Measurements from ENCODE around the gene HIRA. TPM values are rescaled to one million over a fixed set of nuclear protein-coding genes. Genes with fewer than 3 reads are reported as not detected.

The HIRA gene
- total and polyA plus RNA-seq, 2 experiments from 2014 or later, result 9.4 to 58.3 TPM

GRCh38 chr22:19407649-19408606, 23.6 kb downstream of the HIRA start:
- H3K36me3 ChIP-seq (ENCODE audit: insufficient read depth), result peaks cover 22% of the 10 kb centered on the region; the same call in 1 of the 2 replicates
- Mint-ChIP-seq H3K9me3 (no peaks in the 10 kb centered on the region), H3K4me1 (peaks cover 5% of the 10 kb centered on the region), H3K27ac (no peak overlapping the region), H3K36me3 (ENCODE audit: low read depth) (peaks cover 54% of the 10 kb centered on the region), H3K27me3 (ENCODE audit: insufficient read depth, low read depth, poor library complexity) (peaks cover 8% of the 10 kb centered on the region), H3K4me3 (no peak overlapping the region)
- no peaks in the 10 kb centered on the region for H3F3A ChIP-seq (replicated peaks; ENCODE audit: low read depth)
- no peak overlapping the region for H3K4me3 ChIP-seq
- no peaks in the 10 kb centered on the region for H3K9me2 ChIP-seq (ENCODE audit: insufficient read depth)
- DNase-seq (ENCODE audit: low spot score), result no peak
- H4K20me1 ChIP-seq (replicated peaks; ENCODE audit: insufficient read depth), result peaks cover 28% of the 10 kb centered on the region
- no peak for ATAC-seq
- H3K4me2 ChIP-seq, result no peak overlapping the region
- H3K27me3 ChIP-seq (ENCODE audit: insufficient read depth), result no peaks in the 10 kb centered on the region
- TF ChIP-seq CTCF (conservative IDR thresholded peaks at IDR 0.05; ENCODE audit: low read depth in 2 of 2) (no peak), ETS1 (IDR thresholded peaks at IDR 0.05) (no peak), EZH2 (IDR thresholded peaks at IDR 0.05; ENCODE audit: low read depth, unreplicated experiment) (no peak), STAT1 (IDR thresholded peaks at IDR 0.05; ENCODE audit: unreplicated experiment) (no peak), JUNB (IDR thresholded peaks at IDR 0.05; ENCODE audit: unreplicated experiment) (no peak), ZNF462 (CRISPR knock-in tag; IDR thresholded peaks at IDR 0.05) (no peak), REST (IDR thresholded peaks at IDR 0.05; ENCODE audit: unreplicated experiment) (no peak), EZH2phosphoT487 (IDR thresholded peaks at IDR 0.05; ENCODE audit: unreplicated experiment) (no peak), CREB1 (CRISPR knock-in tag; IDR thresholded peaks at IDR 0.05; ENCODE audit: low read depth) (no peak), ZNF114 (CRISPR knock-in tag; IDR thresholded peaks at IDR 0.05) (no peak), POLR2AphosphoS5 (IDR thresholded peaks at IDR 0.05; ENCODE audit: low read depth) (no peak), ZNF331 (CRISPR knock-in tag; IDR thresholded peaks at IDR 0.05; ENCODE audit: low read depth) (no peak), NANOG (IDR thresholded peaks at IDR 0.05; ENCODE audit: borderline replicate concordance) (no peak)
- H3K79me2 ChIP-seq (replicated peaks; ENCODE audit: insufficient read depth), result peaks cover 26% of the 10 kb centered on the region
- H2AFZ ChIP-seq, result no peak overlapping the region
- no peaks in the 10 kb centered on the region for H3K4me1 ChIP-seq (ENCODE audit: insufficient read depth)
- no peak overlapping the region for H3K27ac ChIP-seq (ENCODE audit: low read depth)
